Transverse colon (tissue), 4 donors: Measurements from ENCODE around the gene ZNF445. TPM values are rescaled to one million over a fixed set of nuclear protein-coding genes. Genes with fewer than 3 reads are reported as not detected.
"Not testable (repeated sequence)": the region's sequence is repeated elsewhere in the genome, so short reads cannot be mapped to it uniquely, and the experiment has no call there.

Experiments used
- DNase-seq: peaks from one replicate; pipeline ENCODE4 v3.0.0-alpha.2; 2019
- H3K27ac ChIP-seq, 4 donors: fragments of 200-600 bp; sonication (generic); 2 replicates each; pipeline ENCODE4 v1.5.1; 2016 to 2018; ENCODE audit warnings: inconsistent platforms in 4 of 4
- H3K27me3 ChIP-seq: fragments of 200-600 bp; sonication (generic); 2 replicates; pipeline ENCODE4 v1.5.1; 2017; ENCODE audit warnings: inconsistent platforms
- H3K36me3 ChIP-seq, 4 donors: fragments of 200-600 bp; sonication (generic); 2 replicates each; pipeline ENCODE4 v1.5.1; 2017 to 2019; ENCODE audit warnings: inconsistent platforms in 4 of 4
- H3K4me1 ChIP-seq, 4 donors: fragments of 200-600 bp; sonication (generic); 2 replicates each; pipeline ENCODE4 v1.5.1; 2017 to 2020; ENCODE audit warnings: inconsistent platforms in 4 of 4
- H3K4me3 ChIP-seq, 4 donors: fragments of 200-600 bp; sonication (generic); 1 replicate in 1 of 4; 2 replicates in 3 of 4; pipeline versions ENCODE4 v1.5.1 to v1.6.1; 2017 to 2019; ENCODE audit warnings: inconsistent platforms in 4 of 4
- H3K9me3 ChIP-seq, 2 donors: fragments of 200-600 bp; sonication (generic); 2 replicates each; pipeline ENCODE4 v1.5.1; 2017 to 2019; ENCODE audit warnings: inconsistent platforms in 2 of 2
- CTCF ChIP-seq, 5 experiments: fragments of 200-600 bp in 3 of 5; fragments of 450-650 bp in 2 of 5; sonication (generic) in 3 of 5; IDR thresholded peaks; 1 replicate in 2 of 5; 2 replicates in 3 of 5; pipeline ENCODE4 v1.5.1; 2016 to 2017; ENCODE audit warnings: antibody characterized with exemption in 5 of 5, inconsistent platforms in 3 of 5, mild to moderate bottlenecking in 2 of 5, moderate library complexity in 1 of 5
- EP300 ChIP-seq: sonication (generic); formaldehyde crosslinking; IDR thresholded peaks from one replicate; pipeline ENCODE4 v1.6.1; 2017; ENCODE audit warnings: antibody characterized with exemption, low read depth
- POLR2A ChIP-seq: fragments of 450-650 bp; IDR thresholded peaks from one replicate; pipeline ENCODE4 v1.6.1; 2016; ENCODE audit warnings: antibody characterized with exemption, mild to moderate bottlenecking, moderate library complexity
- POLR2AphosphoS5 ChIP-seq, 3 donors: sonication (generic); formaldehyde crosslinking; IDR thresholded peaks; one replicate each; pipeline ENCODE4 v1.6.1; 2016; ENCODE audit warnings: antibody characterized with exemption in 3 of 3
- WGBS, 2 donors: methylation state at CpG; one replicate each; pipeline ENCODE4 v1.1.5; 2018; ENCODE audit warnings: low coverage in 1 of 2; 5-methylcytosine and 5-hydroxymethylcytosine counted together
- in situ Hi-C, 4 donors: fragments of 200-750 bp; cut with MboI; loops; one replicate each; pipeline versions ENCODE4 v1.15.0 to v1.15.1; 2017; ENCODE audit warnings: low sequenced_read_pairs in 3 of 4, low pct_ligation_motif_present in 1 of 4, low pct_unique_long_range_greater_than_20kb in 1 of 4
- intact Hi-C: fragments of 100-400 bp; cut with DNase I; formaldehyde crosslinking; loops from one replicate; pipeline ENCODE4 v1.15.1; 2023; ENCODE audit warnings: low total_unique reads
- total RNA-seq, 4 donors: library from RNA; depleted of rRNA; stranded (reverse); fragments of >200 nt; gene quantifications; one replicate each; pipeline ENCODE4 v1.1.0, GENCODE V29; 2016

ZNF445 gene
- total RNA-seq, 4 donors from 2014 or later: 6.8 to 12.7 (median 8.6) TPM

GRCh38 chr3:44419116-44419922, 58.2 kb downstream of the ZNF445 start:
- WGBS, 2 donors: 80% methylated on average over 10 of the region's 11 CpGs; no CpG with 5 or more reads in 1 of the 2 donors
- Histone ChIP-seq H3K27ac (no peak overlapping the region), H3K4me1 (no peaks in the 10 kb centered on the region), H3K36me3 (no peaks in the 10 kb centered on the region), H3K27me3 (no peaks in the 10 kb centered on the region), H3K4me3 (no peak overlapping the region), H3K9me3 (no peaks in the 10 kb centered on the region)
- no peak for TF ChIP-seq POLR2A
- no peak for TF ChIP-seq POLR2AphosphoS5 (IDR thresholded peaks at IDR 0.05)
- no peak for TF ChIP-seq EP300
- no peak for TF ChIP-seq CTCF (IDR thresholded peaks at IDR 0.05)
- intact Hi-C loops: no loop called here
- no peak for DNase-seq
- in situ Hi-C loops: no loop called here

- 76 to 89% methylated on average over 1 to 2 of the region's 2 CpGs for WGBS, 2 donors
- TF ChIP-seq EP300 (no peak), POLR2A (no peak), POLR2AphosphoS5 (IDR thresholded peaks at IDR 0.05) (no peak), CTCF (IDR thresholded peaks at IDR 0.05) (no peak)
- DNase-seq: no peak
- Histone ChIP-seq H3K9me3 (no peaks in the 10 kb centered on the region), H3K4me3 (no peak overlapping the region), H3K27ac (no peak overlapping the region), H3K27me3 (no peaks in the 10 kb centered on the region), H3K4me1 (no peaks in the 10 kb centered on the region), H3K36me3 (no peaks in the 10 kb centered on the region)
- intact Hi-C loops: no loop called here
- in situ Hi-C loops: no loop called here
These were observed 58.9 kb downstream of the ZNF445 start for GRCh38 chr3:44418549-44418948.

- DNase-seq, H3K27me3 ChIP-seq, H3K9me3 ChIP-seq, H3K27ac ChIP-seq, H3K36me3 ChIP-seq, H3K4me3 ChIP-seq, H3K4me1 ChIP-seq, intact Hi-C loops, in situ Hi-C loops: not testable (repeated sequence)
- WGBS, 2 donors: 83 to 93% methylated on average over 4 of the region's 4 CpGs
These were observed 59.4 kb downstream of the ZNF445 start for GRCh38 chr3:44418118-44418517.

GRCh38 chr3:44416031-44417030, 61.1 kb downstream of the ZNF445 start:
- Histone ChIP-seq H3K4me1 (no peaks in the 10 kb centered on the region), H3K27me3 (no peaks in the 10 kb centered on the region), H3K9me3 (no peaks in the 10 kb centered on the region), H3K4me3 (no peak overlapping the region), H3K27ac (no peak overlapping the region), H3K36me3 (no peaks in the 10 kb centered on the region)
- TF ChIP-seq POLR2AphosphoS5 (IDR thresholded peaks at IDR 0.05) (no peak), POLR2A (no peak), CTCF (IDR thresholded peaks at IDR 0.05) (no peak), EP300 (no peak)
- WGBS, 2 donors: 96 to 100% methylated on average over 2 to 11 of the region's 11 CpGs
- no peak for DNase-seq
- intact Hi-C loops: no loop called here
- in situ Hi-C loops: no loop called here
